Panc1 (cell line): ENCODE results near the gene TFAP2A. TPM values are rescaled to one million over a fixed set of nuclear protein-coding genes. Genes with fewer than 3 reads are reported as not detected.

Experiments used
- ATAC-seq: fragments of 200-7000 bp; cut with Tn5 transposase; 2 replicates; pipeline ENCODE4 v1.9.1; 2020; ENCODE audit warnings: mild to moderate bottlenecking, moderate library complexity
- BruUV-seq: library from RNA; stranded (reverse); fragments of 400-500 nt; replicated peaks from 2 replicates; lab custom pipeline; 2021; lab: Mats Ljungman, UMichigan
- CTCF ChIA-PET: fragments of 300-600 bp; sonication (Branson Sonifier 250); formaldehyde crosslinking; loops from one replicate; lab custom pipeline; 2022; ENCODE audit warnings: antibody characterized with exemption; lab: Charles Lee
- POLR2A ChIA-PET: fragments of 300-600 bp; sonication (Branson Sonifier 250); formaldehyde crosslinking; loops from one replicate; lab custom pipeline; 2022; ENCODE audit warnings: antibody characterized with exemption; lab: Charles Lee
- DNase-seq: peaks from one replicate; pipeline ENCODE4 v3.0.0-alpha.2; 2010; ENCODE audit warnings: low read depth, low spot score
- H3K27ac ChIP-seq: 2 replicates; pipeline ENCODE4 v1.5.1; 2011; ENCODE audit warnings: mild to moderate bottlenecking, low read length, inconsistent platforms
- H3K27me3 ChIP-seq: fragments of 200-500 bp; sonication (Bioruptor generic); 2 replicates; pipeline ENCODE4 v1.6.0; 2014; ENCODE audit warnings: low read length, inconsistent platforms; ENCODE audit not compliant: control insufficient read depth, insufficient read depth
- H3K36me3 ChIP-seq: fragments of 200-500 bp; sonication (Bioruptor generic); 2 replicates; pipeline ENCODE4 v1.5.1; 2014; ENCODE audit warnings: inconsistent platforms, mild to moderate bottlenecking, low read length, moderate library complexity; ENCODE audit not compliant: control insufficient read depth, insufficient read depth
- H3K4me1 ChIP-seq: 2 replicates; pipeline ENCODE4 v1.5.1; 2011; ENCODE audit warnings: inconsistent platforms, mild to moderate bottlenecking, low read length, moderate library complexity; ENCODE audit not compliant: control insufficient read depth, insufficient read depth
- H3K4me3 ChIP-seq, 2 experiments: 2 replicates each; pipeline ENCODE4 v1.5.1; 2011 to 2012; ENCODE audit warnings: low read depth in 2 of 2, low read length in 2 of 2, mild to moderate bottlenecking in 2 of 2, inconsistent platforms in 1 of 2, moderate library complexity in 1 of 2
- H3K9me3 ChIP-seq: fragments of 200-500 bp; sonication (Bioruptor generic); 2 replicates; pipeline ENCODE4 v1.5.1; 2014; ENCODE audit warnings: low read depth, mild to moderate bottlenecking, inconsistent platforms, low read length, moderate library complexity; ENCODE audit not compliant: control insufficient read depth, insufficient read depth
- POLR2AphosphoS5 ChIP-seq: IDR thresholded peaks from 2 replicates; pipeline ENCODE4 v1.6.1; 2012; ENCODE audit warnings: mild to moderate bottlenecking, low read depth, low read length, moderate library complexity
- REST ChIP-seq, 2 experiments: IDR thresholded peaks; 2 replicates each; pipeline ENCODE4 v1.6.1; 2011 to 2012; ENCODE audit warnings: low read depth in 2 of 2, control low read depth in 1 of 2, low read length in 1 of 2, mild to moderate bottlenecking in 1 of 2, moderate library complexity in 1 of 2; ENCODE audit not compliant: insufficient read depth in 1 of 2
- SIN3A ChIP-seq: IDR thresholded peaks from 2 replicates; pipeline ENCODE4 v1.6.1; 2012; ENCODE audit warnings: low read depth, mild to moderate bottlenecking, low read length, moderate library complexity, borderline replicate concordance; ENCODE audit not compliant: insufficient read depth
- TCF7L2 ChIP-seq: IDR thresholded peaks from 2 replicates; pipeline ENCODE4 v1.6.1; 2011; ENCODE audit warnings: mild to moderate bottlenecking, low read depth, low read length, inconsistent platforms
- in situ Hi-C: cut with HindIII; loops from 2 replicates; pipeline ENCODE4 v1.10.0; 2016; ENCODE audit warnings: low sequenced_read_pairs, low pct_unique_long_range_greater_than_20kb
- intact Hi-C: fragments of 100-400 bp; cut with micrococcal nuclease; formaldehyde crosslinking; loops from one replicate; pipeline ENCODE4 v1.10.0; 2022; ENCODE audit not compliant: unreplicated experiment
- total RNA-seq: library from RNA; stranded (reverse); gene quantifications from one replicate; pipeline ENCODE4 v1.2.1, GENCODE V29; 2021; ENCODE audit not compliant: unreplicated experiment
- TF ChIP-seq, protein P1 (sequence below): fragments of 450-650 bp; IDR thresholded peaks from 2 replicates; pipeline ENCODE4 v1.5.1; 2017; ENCODE audit warnings: mild to moderate bottlenecking

Gene TFAP2A
- total RNA-seq, 1 experiment from 2014 or later, result 83.9 TPM

DNA sequence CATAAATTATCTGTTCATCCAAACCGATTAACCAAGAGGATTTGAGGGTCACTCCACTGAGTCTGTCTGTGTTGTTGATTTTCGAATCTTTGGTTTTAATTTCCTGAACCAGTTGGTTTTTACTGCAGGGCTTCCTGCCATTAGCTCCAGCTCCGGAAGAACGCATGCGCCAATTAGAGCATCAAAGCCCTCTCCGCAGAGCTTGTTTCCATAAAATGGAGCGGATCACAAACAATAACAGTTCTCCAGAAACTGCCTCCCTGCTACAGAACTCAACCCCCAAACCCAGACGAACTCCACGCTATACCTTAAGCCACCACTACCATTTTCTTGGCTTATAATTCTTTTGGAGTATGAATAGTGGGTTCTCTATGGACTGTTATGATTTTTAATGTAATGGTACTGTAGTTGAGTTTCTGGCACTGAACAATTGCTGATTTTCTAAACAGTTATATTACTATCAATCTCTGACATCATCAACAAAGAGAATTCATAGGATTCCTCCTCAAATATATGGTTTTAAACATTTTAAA lies 13.8 kb downstream of the TFAP2A start:
- intact Hi-C loops, result loop anchor here (5.0 kb wide), 1 partner anchor 369 kb away; no protein-coding TSS in a partner anchor
- Histone ChIP-seq H3K27me3 (no peaks in the 10 kb centered on the region), H3K36me3 (peaks cover 49% of the 10 kb centered on the region), H3K27ac (peak overlapping the region; percentile 99), H3K4me3 (no peak overlapping the region), H3K4me1 (peaks cover 76% of the 10 kb centered on the region), H3K9me3 (no peaks in the 10 kb centered on the region)
- ATAC-seq (no peak), DNase-seq (no peak)
- ChIA-PET POLR2A (interaction anchor here (0.6 kb wide), 1 partner anchor 78 kb away, joined by 7 read pairs; no protein-coding TSS in a partner anchor), CTCF (no interaction called here)
- TF ChIP-seq, protein P1, sequence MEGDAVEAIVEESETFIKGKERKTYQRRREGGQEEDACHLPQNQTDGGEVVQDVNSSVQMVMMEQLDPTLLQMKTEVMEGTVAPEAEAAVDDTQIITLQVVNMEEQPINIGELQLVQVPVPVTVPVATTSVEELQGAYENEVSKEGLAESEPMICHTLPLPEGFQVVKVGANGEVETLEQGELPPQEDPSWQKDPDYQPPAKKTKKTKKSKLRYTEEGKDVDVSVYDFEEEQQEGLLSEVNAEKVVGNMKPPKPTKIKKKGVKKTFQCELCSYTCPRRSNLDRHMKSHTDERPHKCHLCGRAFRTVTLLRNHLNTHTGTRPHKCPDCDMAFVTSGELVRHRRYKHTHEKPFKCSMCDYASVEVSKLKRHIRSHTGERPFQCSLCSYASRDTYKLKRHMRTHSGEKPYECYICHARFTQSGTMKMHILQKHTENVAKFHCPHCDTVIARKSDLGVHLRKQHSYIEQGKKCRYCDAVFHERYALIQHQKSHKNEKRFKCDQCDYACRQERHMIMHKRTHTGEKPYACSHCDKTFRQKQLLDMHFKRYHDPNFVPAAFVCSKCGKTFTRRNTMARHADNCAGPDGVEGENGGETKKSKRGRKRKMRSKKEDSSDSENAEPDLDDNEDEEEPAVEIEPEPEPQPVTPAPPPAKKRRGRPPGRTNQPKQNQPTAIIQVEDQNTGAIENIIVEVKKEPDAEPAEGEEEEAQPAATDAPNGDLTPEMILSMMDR, result no peak
- TF ChIP-seq TCF7L2 (no peak), REST (IDR thresholded peaks at IDR 0.05; ENCODE audit: insufficient read depth in 1 of 2, low read depth in 2 of 2, low read length in 1 of 2) (no peak)
- TSS peak; percentile 38 for BruUV-seq
- in situ Hi-C loops, result no loop called here

GRCh38 chr6:10400330-10400729 lies 14.5 kb downstream of the TFAP2A start:
- peak overlapping the region; percentile 99 for H3K27ac ChIP-seq
- H3K27me3 ChIP-seq, result no peaks in the 10 kb centered on the region
- ATAC-seq, result no peak
- POLR2A ChIA-PET, result no interaction called here
- peaks cover 43% of the 10 kb centered on the region for H3K36me3 ChIP-seq
- peaks cover 76% of the 10 kb centered on the region for H3K4me1 ChIP-seq
- no peak overlapping the region for H3K4me3 ChIP-seq
- H3K9me3 ChIP-seq, result no peaks in the 10 kb centered on the region
- no peak for DNase-seq
- CTCF ChIA-PET, result no interaction called here
- no peak for TF ChIP-seq REST (IDR thresholded peaks at IDR 0.05; ENCODE audit: insufficient read depth in 1 of 2, low read depth in 2 of 2, low read length in 1 of 2)
- no peak for TF ChIP-seq SIN3A
- TF ChIP-seq, protein P1, result no peak
- no peak for TF ChIP-seq TCF7L2
- TF ChIP-seq POLR2AphosphoS5, result no peak
- intact Hi-C loops (loop anchor here (5.0 kb wide), 1 partner anchor 368 kb away; no protein-coding TSS in a partner anchor), in situ Hi-C loops (no loop called here)
- BruUV-seq, result no TSS peak
